Measurements from ENCODE around the gene R3HCC1L.

R3HCC1L gene

DNA sequence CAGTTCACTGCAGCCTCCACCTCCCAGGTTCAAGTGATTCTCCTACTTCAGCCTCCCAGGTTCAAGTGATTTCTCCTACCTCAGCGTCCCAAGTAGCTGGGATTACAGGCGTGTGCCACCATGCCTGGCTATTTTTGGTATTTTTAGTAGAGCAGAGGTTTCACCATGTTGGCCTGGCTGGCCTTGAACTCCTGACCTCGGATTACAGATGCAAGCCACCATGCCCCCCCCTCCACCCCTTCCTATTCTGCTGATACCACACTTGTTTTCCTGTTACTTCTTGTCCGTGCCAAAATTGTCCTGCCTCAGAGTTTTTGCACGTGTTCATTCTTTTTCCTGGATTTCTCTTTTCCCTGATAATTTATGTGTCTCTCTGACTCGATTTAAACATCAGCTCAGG lies 62.5 kb downstream of the R3HCC1L start:
- ATAC-seq = no peak
- TF ChIP-seq RARB (CRISPR knock-in tag; IDR thresholded peaks at IDR 0.05) (no peak), ZNF8 (CRISPR knock-in tag; IDR thresholded peaks at IDR 0.05) (no peak), TCF4 (CRISPR knock-in tag; IDR thresholded peaks at IDR 0.05; ENCODE audit: borderline replicate concordance) (no peak), ZFP3 (CRISPR knock-in tag; IDR thresholded peaks at IDR 0.05) (no peak), ZC3H10 (CRISPR knock-in tag; IDR thresholded peaks at IDR 0.05) (no peak), PPARA (CRISPR knock-in tag; IDR thresholded peaks at IDR 0.05; ENCODE audit: borderline replicate concordance) (no peak), SNAI2 (CRISPR knock-in tag; IDR thresholded peaks at IDR 0.05) (no peak), CSDC2 (CRISPR knock-in tag; IDR thresholded peaks at IDR 0.05) (no peak), ZNF565 (CRISPR knock-in tag; conservative IDR thresholded peaks at IDR 0.05; ENCODE audit: low read depth) (no peak), GLIS3 (CRISPR knock-in tag; IDR thresholded peaks at IDR 0.05) (no peak)
- TF ChIP-seq, protein P1, sequence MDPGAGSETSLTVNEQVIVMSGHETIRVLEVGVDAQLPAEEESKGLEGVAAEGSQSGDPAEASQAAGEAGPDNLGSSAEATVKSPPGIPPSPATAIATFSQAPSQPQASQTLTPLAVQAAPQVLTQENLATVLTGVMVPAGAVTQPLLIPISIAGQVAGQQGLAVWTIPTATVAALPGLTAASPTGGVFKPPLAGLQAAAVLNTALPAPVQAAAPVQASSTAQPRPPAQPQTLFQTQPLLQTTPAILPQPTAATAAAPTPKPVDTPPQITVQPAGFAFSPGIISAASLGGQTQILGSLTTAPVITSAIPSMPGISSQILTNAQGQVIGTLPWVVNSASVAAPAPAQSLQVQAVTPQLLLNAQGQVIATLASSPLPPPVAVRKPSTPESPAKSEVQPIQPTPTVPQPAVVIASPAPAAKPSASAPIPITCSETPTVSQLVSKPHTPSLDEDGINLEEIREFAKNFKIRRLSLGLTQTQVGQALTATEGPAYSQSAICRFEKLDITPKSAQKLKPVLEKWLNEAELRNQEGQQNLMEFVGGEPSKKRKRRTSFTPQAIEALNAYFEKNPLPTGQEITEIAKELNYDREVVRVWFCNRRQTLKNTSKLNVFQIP (CRISPR knock-in tag; IDR thresholded peaks at IDR 0.05; ENCODE audit: borderline replicate concordance, low read depth) = no peak
- TF ChIP-seq, protein P2, sequence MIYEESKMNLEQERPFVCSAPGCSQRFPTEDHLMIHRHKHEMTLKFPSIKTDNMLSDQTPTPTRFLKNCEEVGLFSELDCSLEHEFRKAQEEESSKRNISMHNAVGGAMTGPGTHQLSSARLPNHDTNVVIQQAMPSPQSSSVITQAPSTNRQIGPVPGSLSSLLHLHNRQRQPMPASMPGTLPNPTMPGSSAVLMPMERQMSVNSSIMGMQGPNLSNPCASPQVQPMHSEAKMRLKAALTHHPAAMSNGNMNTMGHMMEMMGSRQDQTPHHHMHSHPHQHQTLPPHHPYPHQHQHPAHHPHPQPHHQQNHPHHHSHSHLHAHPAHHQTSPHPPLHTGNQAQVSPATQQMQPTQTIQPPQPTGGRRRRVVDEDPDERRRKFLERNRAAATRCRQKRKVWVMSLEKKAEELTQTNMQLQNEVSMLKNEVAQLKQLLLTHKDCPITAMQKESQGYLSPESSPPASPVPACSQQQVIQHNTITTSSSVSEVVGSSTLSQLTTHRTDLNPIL (CRISPR knock-in tag; IDR thresholded peaks at IDR 0.05; ENCODE audit: low read depth) = no peak
- TF ChIP-seq, protein P3, sequence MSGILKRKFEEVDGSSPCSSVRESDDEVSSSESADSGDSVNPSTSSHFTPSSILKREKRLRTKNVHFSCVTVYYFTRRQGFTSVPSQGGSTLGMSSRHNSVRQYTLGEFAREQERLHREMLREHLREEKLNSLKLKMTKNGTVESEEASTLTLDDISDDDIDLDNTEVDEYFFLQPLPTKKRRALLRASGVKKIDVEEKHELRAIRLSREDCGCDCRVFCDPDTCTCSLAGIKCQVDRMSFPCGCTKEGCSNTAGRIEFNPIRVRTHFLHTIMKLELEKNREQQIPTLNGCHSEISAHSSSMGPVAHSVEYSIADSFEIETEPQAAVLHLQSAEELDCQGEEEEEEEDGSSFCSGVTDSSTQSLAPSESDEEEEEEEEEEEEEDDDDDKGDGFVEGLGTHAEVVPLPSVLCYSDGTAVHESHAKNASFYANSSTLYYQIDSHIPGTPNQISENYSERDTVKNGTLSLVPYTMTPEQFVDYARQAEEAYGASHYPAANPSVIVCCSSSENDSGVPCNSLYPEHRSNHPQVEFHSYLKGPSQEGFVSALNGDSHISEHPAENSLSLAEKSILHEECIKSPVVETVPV (CRISPR knock-in tag; IDR thresholded peaks at IDR 0.05) = no peak
- TF ChIP-seq, protein P4, sequence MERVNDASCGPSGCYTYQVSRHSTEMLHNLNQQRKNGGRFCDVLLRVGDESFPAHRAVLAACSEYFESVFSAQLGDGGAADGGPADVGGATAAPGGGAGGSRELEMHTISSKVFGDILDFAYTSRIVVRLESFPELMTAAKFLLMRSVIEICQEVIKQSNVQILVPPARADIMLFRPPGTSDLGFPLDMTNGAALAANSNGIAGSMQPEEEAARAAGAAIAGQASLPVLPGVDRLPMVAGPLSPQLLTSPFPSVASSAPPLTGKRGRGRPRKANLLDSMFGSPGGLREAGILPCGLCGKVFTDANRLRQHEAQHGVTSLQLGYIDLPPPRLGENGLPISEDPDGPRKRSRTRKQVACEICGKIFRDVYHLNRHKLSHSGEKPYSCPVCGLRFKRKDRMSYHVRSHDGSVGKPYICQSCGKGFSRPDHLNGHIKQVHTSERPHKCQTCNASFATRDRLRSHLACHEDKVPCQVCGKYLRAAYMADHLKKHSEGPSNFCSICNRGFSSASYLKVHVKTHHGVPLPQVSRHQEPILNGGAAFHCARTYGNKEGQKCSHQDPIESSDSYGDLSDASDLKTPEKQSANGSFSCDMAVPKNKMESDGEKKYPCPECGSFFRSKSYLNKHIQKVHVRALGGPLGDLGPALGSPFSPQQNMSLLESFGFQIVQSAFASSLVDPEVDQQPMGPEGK (CRISPR knock-in tag; IDR thresholded peaks at IDR 0.05; ENCODE audit: borderline replicate concordance) = no peak

DNA sequence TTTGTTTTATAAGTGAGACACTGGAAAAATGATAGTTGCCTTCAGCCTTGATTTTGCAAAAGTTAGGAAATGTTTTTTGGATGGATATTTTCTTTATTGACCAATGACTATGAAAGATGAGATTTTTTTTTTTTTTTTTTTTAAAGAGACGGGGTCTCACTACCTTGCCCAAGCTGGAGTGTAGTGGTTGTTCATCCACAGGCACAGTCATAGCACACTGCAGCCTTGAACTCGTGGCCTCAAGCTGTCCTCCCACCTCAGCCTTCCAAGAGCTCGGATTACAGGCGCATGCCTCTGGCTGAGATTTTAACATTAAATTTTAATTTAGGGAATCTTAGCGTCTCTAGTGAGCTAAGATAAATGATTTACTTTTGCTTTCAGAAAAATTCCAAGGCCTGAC lies 67.3 kb downstream of the R3HCC1L start:
- TF ChIP-seq, protein P3 (CRISPR knock-in tag; IDR thresholded peaks at IDR 0.05) = no peak
- no peak for TF ChIP-seq ZFP3 (CRISPR knock-in tag; IDR thresholded peaks at IDR 0.05)
- TF ChIP-seq ZNF565 (CRISPR knock-in tag; conservative IDR thresholded peaks at IDR 0.05; ENCODE audit: low read depth) = no peak
- TF ChIP-seq, protein P4 (CRISPR knock-in tag; IDR thresholded peaks at IDR 0.05; ENCODE audit: borderline replicate concordance) = no peak
- TF ChIP-seq TCF4 (CRISPR knock-in tag; IDR thresholded peaks at IDR 0.05; ENCODE audit: borderline replicate concordance) = no peak
- no peak for TF ChIP-seq ISL1 (CRISPR knock-in tag; IDR thresholded peaks at IDR 0.05)
- no peak for TF ChIP-seq ESRRG (CRISPR knock-in tag; IDR thresholded peaks at IDR 0.05)
- no peak for TF ChIP-seq GLIS3 (CRISPR knock-in tag; IDR thresholded peaks at IDR 0.05)
- TF ChIP-seq, protein P2 (CRISPR knock-in tag; IDR thresholded peaks at IDR 0.05; ENCODE audit: low read depth) = no peak
- TF ChIP-seq PPARA (CRISPR knock-in tag; IDR thresholded peaks at IDR 0.05; ENCODE audit: borderline replicate concordance) = no peak
- TF ChIP-seq BACH2 (CRISPR knock-in tag; IDR thresholded peaks at IDR 0.05; ENCODE audit: borderline replicate concordance) = no peak
- TF ChIP-seq SNAI2 (CRISPR knock-in tag; IDR thresholded peaks at IDR 0.05) = no peak
- no peak for TF ChIP-seq TOX (CRISPR knock-in tag; IDR thresholded peaks at IDR 0.05; ENCODE audit: borderline replicate concordance)
- TF ChIP-seq ZNF70 (CRISPR knock-in tag; IDR thresholded peaks at IDR 0.05) = no peak
- no peak for TF ChIP-seq ZFP30 (CRISPR knock-in tag; IDR thresholded peaks at IDR 0.05)
- TF ChIP-seq ARNTL (CRISPR knock-in tag; IDR thresholded peaks at IDR 0.05; ENCODE audit: borderline replicate concordance, low read depth) = no peak
- TF ChIP-seq CSDC2 (CRISPR knock-in tag; IDR thresholded peaks at IDR 0.05) = no peak
- no peak for ATAC-seq
